ENCODE measurements around the gene LHFPL4.

GRCh38 chr3:9549600-9549999 is 4.0 kb downstream of the LHFPL4 start:
- TF ChIP-seq PPARA (CRISPR knock-in tag; IDR thresholded peaks at IDR 0.05; ENCODE audit: borderline replicate concordance): no peak
- TF ChIP-seq, protein P1, sequence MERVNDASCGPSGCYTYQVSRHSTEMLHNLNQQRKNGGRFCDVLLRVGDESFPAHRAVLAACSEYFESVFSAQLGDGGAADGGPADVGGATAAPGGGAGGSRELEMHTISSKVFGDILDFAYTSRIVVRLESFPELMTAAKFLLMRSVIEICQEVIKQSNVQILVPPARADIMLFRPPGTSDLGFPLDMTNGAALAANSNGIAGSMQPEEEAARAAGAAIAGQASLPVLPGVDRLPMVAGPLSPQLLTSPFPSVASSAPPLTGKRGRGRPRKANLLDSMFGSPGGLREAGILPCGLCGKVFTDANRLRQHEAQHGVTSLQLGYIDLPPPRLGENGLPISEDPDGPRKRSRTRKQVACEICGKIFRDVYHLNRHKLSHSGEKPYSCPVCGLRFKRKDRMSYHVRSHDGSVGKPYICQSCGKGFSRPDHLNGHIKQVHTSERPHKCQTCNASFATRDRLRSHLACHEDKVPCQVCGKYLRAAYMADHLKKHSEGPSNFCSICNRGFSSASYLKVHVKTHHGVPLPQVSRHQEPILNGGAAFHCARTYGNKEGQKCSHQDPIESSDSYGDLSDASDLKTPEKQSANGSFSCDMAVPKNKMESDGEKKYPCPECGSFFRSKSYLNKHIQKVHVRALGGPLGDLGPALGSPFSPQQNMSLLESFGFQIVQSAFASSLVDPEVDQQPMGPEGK (CRISPR knock-in tag; IDR thresholded peaks at IDR 0.05; ENCODE audit: borderline replicate concordance): no peak
- no peak for TF ChIP-seq ZC3H10 (CRISPR knock-in tag; IDR thresholded peaks at IDR 0.05)
- TF ChIP-seq, protein P2, sequence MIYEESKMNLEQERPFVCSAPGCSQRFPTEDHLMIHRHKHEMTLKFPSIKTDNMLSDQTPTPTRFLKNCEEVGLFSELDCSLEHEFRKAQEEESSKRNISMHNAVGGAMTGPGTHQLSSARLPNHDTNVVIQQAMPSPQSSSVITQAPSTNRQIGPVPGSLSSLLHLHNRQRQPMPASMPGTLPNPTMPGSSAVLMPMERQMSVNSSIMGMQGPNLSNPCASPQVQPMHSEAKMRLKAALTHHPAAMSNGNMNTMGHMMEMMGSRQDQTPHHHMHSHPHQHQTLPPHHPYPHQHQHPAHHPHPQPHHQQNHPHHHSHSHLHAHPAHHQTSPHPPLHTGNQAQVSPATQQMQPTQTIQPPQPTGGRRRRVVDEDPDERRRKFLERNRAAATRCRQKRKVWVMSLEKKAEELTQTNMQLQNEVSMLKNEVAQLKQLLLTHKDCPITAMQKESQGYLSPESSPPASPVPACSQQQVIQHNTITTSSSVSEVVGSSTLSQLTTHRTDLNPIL (CRISPR knock-in tag; IDR thresholded peaks at IDR 0.05; ENCODE audit: low read depth): no peak
- no peak for TF ChIP-seq ZFP3 (CRISPR knock-in tag; IDR thresholded peaks at IDR 0.05)
- TF ChIP-seq, protein P3, sequence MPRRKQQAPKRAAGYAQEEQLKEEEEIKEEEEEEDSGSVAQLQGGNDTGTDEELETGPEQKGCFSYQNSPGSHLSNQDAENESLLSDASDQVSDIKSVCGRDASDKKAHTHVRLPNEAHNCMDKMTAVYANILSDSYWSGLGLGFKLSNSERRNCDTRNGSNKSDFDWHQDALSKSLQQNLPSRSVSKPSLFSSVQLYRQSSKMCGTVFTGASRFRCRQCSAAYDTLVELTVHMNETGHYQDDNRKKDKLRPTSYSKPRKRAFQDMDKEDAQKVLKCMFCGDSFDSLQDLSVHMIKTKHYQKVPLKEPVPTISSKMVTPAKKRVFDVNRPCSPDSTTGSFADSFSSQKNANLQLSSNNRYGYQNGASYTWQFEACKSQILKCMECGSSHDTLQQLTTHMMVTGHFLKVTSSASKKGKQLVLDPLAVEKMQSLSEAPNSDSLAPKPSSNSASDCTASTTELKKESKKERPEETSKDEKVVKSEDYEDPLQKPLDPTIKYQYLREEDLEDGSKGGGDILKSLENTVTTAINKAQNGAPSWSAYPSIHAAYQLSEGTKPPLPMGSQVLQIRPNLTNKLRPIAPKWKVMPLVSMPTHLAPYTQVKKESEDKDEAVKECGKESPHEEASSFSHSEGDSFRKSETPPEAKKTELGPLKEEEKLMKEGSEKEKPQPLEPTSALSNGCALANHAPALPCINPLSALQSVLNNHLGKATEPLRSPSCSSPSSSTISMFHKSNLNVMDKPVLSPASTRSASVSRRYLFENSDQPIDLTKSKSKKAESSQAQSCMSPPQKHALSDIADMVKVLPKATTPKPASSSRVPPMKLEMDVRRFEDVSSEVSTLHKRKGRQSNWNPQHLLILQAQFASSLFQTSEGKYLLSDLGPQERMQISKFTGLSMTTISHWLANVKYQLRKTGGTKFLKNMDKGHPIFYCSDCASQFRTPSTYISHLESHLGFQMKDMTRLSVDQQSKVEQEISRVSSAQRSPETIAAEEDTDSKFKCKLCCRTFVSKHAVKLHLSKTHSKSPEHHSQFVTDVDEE (CRISPR knock-in tag; IDR thresholded peaks at IDR 0.05): no peak
- TF ChIP-seq, protein P4, sequence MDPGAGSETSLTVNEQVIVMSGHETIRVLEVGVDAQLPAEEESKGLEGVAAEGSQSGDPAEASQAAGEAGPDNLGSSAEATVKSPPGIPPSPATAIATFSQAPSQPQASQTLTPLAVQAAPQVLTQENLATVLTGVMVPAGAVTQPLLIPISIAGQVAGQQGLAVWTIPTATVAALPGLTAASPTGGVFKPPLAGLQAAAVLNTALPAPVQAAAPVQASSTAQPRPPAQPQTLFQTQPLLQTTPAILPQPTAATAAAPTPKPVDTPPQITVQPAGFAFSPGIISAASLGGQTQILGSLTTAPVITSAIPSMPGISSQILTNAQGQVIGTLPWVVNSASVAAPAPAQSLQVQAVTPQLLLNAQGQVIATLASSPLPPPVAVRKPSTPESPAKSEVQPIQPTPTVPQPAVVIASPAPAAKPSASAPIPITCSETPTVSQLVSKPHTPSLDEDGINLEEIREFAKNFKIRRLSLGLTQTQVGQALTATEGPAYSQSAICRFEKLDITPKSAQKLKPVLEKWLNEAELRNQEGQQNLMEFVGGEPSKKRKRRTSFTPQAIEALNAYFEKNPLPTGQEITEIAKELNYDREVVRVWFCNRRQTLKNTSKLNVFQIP (CRISPR knock-in tag; IDR thresholded peaks at IDR 0.05; ENCODE audit: borderline replicate concordance, low read depth): no peak

Data from SK-N-SH treated with all-trans-retinoic acid at 6 μM for 48 hours (cell line).